T-helper 2 cell (primary cell): ENCODE measurements around the gene PRRX1.

Experiments
- DNase-seq, 5 experiments: peaks; one replicate each; pipeline versions ENCODE4 v3.0.0 to v3.0.0-alpha.2; 2012 to 2022

Gene PRRX1

DNA sequence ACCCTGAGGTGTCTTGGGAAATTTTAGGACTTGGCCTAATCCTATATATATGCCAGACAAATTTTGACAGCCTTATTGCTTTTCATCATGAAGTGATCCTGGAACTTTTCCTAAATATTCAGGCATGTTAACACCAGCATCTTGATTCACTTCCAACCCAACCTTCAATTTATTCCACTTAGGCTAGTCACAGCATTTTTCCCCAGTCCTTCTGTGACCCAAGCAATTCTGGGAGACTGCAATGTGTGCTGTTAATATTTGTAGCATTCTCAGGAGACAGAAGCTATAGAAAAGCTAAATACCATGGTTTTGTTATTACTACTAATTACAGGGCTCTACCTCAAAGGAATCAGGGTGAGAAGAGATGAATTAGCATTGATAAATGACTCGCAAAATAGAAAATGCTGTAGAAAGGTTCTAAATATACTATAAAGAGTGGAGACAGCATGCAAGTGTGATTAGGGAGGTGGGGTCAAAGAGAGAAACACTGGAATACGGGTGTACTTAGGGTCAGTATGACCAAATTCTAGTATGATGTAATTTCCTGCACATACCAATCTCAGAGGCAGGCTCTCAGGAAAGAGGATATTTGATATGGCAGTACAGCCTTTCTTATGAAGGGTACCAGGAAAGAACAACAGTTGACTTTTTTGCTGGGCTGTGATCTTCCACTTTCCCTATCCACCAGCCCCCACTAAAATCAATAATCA, 29.1 kb downstream of the PRRX1 start:
- DNase-seq: no peak

DNA sequence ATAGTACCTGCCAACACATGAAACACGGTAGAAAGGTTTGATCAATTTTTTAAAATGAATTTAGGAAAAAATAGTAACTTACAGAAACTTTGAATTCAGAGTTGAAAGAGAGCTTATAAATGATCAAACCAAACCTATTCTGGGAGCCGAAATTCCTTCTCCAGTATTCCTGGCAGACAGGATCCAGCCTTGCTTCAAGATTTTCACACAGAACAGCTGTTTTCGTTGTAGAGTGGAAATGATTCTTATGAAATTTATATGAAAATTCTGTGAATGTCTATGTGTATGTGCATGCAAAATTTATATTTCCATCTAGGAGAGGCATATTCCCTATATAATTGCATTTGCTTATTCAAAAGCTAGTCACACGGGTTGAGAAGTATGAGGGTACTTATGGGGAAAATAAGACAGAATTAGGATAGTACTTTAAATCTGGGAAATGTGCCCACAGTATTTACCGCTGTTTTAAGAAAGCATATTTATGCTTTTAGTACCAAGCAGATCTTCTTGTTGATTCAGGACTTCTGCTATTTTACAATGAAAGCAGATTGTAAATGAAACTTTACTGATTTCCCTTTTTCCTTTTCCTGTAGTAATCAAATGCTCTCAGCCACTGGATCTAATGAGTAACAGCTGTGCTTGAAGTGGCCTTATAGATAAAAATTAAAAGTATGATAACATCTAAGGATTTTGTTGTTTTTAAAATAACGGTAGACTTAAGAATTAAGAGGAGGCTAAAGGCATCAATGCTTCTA, 30.4 kb downstream of the PRRX1 start:
- no peak for DNase-seq

- DNase-seq: no peak
These were observed 32.1 kb downstream of the PRRX1 start for GRCh38 chr1:170695955-170696590.

DNA sequence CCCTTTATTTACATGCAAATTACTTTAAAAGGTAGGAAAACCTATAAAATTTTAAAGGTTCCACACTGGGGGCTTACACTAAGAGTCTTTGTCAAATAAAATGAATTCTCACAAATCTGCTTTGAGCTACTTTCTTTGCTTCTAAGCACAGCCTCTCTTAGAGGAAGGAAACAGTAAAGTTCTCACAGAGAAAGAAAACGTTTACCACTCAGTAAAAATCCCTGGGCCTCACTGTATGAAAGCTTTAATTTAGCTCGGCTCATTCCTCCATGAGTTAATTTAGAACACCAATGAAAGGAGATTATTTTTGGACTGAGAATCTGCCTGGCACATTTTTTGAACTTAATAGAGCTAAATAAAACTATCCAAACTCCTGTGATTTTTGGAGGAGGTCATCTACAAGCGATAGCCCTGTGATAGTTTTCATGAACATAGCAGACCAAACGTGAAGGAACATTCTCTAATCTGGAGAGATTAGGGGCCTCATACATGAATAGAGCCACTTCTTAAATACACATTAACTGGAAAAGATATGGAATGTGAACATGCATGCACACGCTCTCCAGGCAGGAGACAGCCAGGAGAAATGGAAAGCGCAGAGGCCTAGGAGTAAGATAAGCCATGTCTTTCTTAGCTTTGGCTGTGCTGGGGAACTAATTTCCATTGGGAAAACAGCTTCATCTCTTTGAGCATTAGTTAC, 32.8 kb downstream of the PRRX1 start:
- DNase-seq: no peak

DNA sequence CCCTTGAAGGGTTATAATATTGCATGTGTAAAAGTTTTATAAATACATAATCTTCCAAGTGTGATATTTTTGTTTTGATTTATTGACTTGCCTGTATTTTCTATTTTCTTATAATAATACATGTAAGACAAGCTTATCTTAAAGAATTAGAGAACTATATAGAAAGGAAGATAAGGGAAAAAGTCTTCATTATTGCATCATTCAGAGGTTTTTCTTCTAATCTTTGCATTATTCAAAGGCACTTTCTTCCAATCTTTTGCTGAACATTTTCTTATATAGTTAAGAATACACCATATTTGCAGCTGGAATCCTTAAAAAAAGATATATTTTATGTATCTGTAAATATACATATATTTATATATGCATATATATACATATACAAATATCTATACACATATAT, 33.4 kb downstream of the PRRX1 start:
- DNase-seq: no peak

- DNase-seq: no peak
These were observed 34.7 kb downstream of the PRRX1 start for GRCh38 chr1:170698301-170699275.

- no peak for DNase-seq
These were observed 35.8 kb downstream of the PRRX1 start for GRCh38 chr1:170699696-170700095.

GRCh38 chr1:170700842-170701615, 37.1 kb downstream of the PRRX1 start:
- DNase-seq: no peak

GRCh38 chr1:170701962-170702361, 38.0 kb downstream of the PRRX1 start:
- no peak for DNase-seq

- no peak for DNase-seq
These were observed 39.7 kb downstream of the PRRX1 start for GRCh38 chr1:170703591-170703990.

- DNase-seq: no peak
These were observed 40.3 kb downstream of the PRRX1 start for GRCh38 chr1:170704256-170704655.

DNA sequence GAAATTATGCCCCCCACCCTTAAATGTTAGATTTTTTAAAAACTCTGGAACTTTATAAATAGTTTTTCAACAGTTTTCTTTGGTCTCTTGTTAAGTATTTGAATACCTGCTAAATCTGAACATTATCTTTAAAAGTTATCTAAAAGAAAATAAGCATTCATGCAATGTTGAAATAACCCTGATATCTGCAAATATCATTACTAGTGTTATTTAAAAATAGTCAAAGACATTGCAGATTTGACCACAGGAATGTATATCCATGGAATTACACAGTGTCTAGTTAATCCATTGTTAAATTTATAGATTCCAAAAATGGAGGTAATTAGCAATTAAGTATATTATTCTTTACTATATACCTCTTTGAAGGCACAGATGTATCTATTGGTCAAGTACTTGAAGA, 42.0 kb downstream of the PRRX1 start:
- DNase-seq: no peak

DNA sequence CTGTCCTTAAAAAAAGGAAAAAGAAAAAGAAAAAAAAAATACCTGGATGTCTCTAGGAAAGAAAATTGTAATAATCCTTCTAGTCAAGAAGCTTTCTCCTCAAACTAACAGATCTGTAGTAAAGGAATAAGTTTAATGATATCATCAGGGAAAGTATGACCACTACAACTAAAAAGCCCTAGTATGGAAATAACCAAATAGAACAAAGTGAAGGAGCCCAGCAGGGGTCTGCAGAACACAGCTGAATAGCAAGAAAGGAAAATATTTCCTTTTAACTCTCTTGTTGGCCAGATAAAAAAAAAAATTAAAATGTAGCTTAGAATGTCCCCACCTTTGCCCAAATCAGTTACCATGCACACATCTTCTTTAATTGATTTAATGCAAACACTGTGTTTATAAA, 43.2 kb downstream of the PRRX1 start:
- DNase-seq: no peak

- no peak for DNase-seq
These were observed 44.2 kb downstream of the PRRX1 start for GRCh38 chr1:170707959-170708655.

DNA sequence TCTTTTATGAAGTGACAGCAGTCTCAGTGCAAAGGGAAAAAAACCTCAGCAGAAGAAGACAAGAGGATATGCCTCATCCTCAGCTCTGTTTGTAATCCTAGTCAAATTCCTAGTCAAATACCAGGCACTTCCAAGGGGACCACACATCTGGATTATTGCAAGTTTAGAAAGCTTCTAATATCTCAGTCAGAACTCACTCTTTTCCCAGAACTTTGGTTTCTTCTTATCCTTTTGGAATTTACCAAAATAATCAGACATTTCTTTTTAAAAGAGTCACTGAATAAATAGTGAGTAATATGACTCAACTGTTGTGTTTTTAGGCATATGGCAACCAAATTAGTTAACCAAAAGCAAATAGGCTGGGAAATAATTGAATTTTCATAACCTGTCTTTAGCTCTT, 47.8 kb downstream of the PRRX1 start:
- DNase-seq: no peak

GRCh38 chr1:170714163-170714562, 50.2 kb downstream of the PRRX1 start:
- no peak for DNase-seq

DNA sequence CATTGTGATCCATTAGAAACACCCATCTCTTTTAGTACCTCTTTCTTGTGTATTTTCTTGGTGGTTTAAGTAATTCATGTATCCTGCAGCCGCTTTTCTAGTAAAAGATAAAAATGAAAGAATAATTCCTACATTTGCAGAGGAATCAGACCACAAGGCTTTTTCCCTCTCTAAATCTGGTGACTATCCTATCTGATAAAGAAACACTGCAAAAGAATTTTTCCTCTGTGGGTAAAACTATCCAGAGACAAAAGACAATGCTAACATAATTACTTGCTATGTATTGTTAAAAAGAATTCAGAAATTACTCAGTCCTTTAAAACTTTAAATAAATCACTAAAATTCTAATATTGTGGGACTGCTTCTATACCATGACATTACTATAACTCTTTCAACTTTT, 51.0 kb downstream of the PRRX1 start:
- DNase-seq: no peak

DNA sequence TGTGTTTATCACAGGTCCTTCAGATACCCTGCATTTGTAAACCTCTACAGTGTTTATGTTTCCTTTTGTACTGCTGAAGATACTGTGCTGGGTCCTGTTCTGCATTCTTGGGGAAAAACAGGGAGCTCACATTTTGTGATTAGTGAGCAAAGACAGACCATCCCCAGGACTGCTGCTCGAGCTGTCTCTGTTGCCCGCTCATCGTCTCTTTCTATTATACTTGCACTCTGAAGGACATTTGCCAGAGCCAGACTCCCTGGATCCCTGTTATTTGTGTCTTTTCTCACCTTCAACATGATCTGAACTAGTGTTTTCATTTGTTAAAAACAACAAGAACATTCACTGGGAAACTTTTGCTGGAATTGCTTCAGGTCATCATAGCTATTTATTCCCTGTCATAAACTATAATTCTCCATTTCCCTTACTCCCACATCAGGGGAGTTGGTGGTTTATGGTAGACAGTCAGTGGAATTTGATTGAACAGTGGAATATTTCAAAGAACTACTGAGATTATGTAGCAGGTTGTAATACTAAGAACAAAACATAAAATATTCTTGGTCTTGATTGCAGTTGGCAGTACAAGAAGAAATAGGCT, 53.0 kb downstream of the PRRX1 start:
- DNase-seq: no peak

DNA sequence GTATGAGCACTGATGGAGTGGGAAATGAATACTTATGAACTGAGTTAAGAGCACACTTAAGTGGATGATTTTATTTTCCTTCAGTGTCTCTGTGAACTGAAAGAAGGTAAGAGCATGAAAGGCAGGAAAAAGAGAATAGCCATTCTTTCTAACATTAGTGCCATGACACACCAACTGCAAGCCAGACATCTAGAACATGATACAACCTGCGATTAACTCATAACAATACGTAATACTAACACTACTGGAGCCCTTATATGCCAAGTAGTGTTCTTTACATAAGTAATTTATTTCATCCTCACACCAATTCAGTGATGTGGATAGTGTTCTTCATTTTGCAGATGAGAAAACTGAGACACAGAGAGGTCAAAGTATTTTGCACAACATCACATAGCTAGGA, 56.7 kb downstream of the PRRX1 start:
- no peak for DNase-seq

DNA sequence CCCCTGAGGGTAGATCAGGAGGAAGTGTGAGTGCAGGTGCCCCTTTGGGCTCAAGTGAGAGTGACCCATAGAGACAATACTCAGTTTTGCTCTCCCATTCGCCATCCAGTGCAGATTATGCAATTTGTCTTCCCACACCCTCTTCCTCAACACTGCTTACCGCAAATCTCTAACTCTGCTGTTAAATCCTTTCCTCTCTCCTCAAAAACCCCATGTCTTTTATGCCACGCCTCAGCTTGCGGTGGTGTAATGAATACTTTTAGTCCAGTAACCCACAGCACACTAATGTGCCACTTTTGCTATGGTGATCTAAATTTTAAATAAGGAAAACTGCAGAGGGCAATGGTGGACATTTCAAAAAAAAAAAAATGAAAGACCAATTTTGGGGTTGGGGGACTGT, 57.7 kb downstream of the PRRX1 start:
- DNase-seq: no peak
